GM06990 (cell line): Measurements from ENCODE around the gene CLCN6.
A peak's percentile ranks its signal among the peaks of the same experiment; 100 is the strongest.
"Not testable (repeated sequence)": the region's sequence is repeated elsewhere in the genome, so short reads cannot be mapped to it uniquely, and the experiment has no call there.

ENCODE experiments used
- DNase-seq: peaks from one replicate; pipeline ENCODE4 v3.0.0-alpha.2; 2011; ENCODE audit not compliant: insufficient read length; ENCODE audit errors: extremely low read depth
- H3K27me3 ChIP-seq: replicated peaks from 2 replicates; pipeline ENCODE4 v1.6.0; 2011; ENCODE audit warnings: low read length; ENCODE audit not compliant: control insufficient read depth, insufficient read depth
- H3K36me3 ChIP-seq: 2 replicates; pipeline ENCODE4 v1.5.1; 2011; ENCODE audit warnings: low read length; ENCODE audit not compliant: control insufficient read depth, insufficient read depth
- H3K4me3 ChIP-seq: replicated peaks from 2 replicates; pipeline ENCODE4 v1.5.1; 2011; ENCODE audit warnings: low read depth, mild to moderate bottlenecking, control low read depth, low read length
- CTCF ChIP-seq: IDR thresholded peaks from 2 replicates; pipeline ENCODE4 v1.5.1; 2011; ENCODE audit warnings: low read length, control low read depth, mild to moderate bottlenecking, inconsistent platforms; ENCODE audit not compliant: insufficient read depth, poor library complexity, severe bottlenecking

CLCN6 gene

GRCh38 chr1:11800391-11800755, 5.6 kb upstream of the CLCN6 start:
- no peak for TF ChIP-seq CTCF
- Histone ChIP-seq H3K36me3 (peaks cover 19% of the 10 kb centered on the region), H3K27me3 (no peaks in the 10 kb centered on the region), H3K4me3 (no peak overlapping the region)
- no peak for DNase-seq

- no peak for DNase-seq
- no peak overlapping the region for H3K4me3 ChIP-seq
- no peaks in the 10 kb centered on the region for H3K27me3 ChIP-seq
- peaks cover 18% of the 10 kb centered on the region for H3K36me3 ChIP-seq
- TF ChIP-seq CTCF = no peak
These were observed 5.1 kb upstream of the CLCN6 start for GRCh38 chr1:11800756-11801433.

GRCh38 chr1:11802616-11802972, 3.4 kb upstream of the CLCN6 start:
- H3K4me3 ChIP-seq = no peak overlapping the region
- TF ChIP-seq CTCF = no peak
- DNase-seq = no peak
- H3K27me3 ChIP-seq = no peaks in the 10 kb centered on the region
- H3K36me3 ChIP-seq = peaks cover 13% of the 10 kb centered on the region

GRCh38 chr1:11802973-11803885, 2.8 kb upstream of the CLCN6 start:
- peaks cover 13% of the 10 kb centered on the region for H3K36me3 ChIP-seq
- no peaks in the 10 kb centered on the region for H3K27me3 ChIP-seq
- peak overlapping the region; percentile 49 for H3K4me3 ChIP-seq
- TF ChIP-seq CTCF = no peak
- DNase-seq = peak; percentile 72

GRCh38 chr1:11803924-11804665, 1.9 kb upstream of the CLCN6 start:
- Histone ChIP-seq H3K36me3 (peaks cover 13% of the 10 kb centered on the region), H3K4me3 (peak overlapping the region; percentile 92)
- not testable (repeated sequence) for H3K27me3 ChIP-seq, DNase-seq
